A549 (cell line): ENCODE results near the gene FCER1A. TPM values are rescaled to one million over a fixed set of nuclear protein-coding genes. Genes with fewer than 3 reads are reported as not detected.

ENCODE experiments used
- ATAC-seq, 2 experiments: fragments of 200-7000 bp in 1 of 2; fragments of >200 bp in 1 of 2; cut with Nextera tagmentation in 1 of 2; cut with Tn5 transposase in 1 of 2; 3 replicates each; pipeline versions ENCODE4 v1.8.0 to v1.9.1; 2018 to 2020; ENCODE audit warnings: mild to moderate bottlenecking in 1 of 2, moderate library complexity in 1 of 2
- CTCF ChIA-PET: fragments of 300-600 bp; sonication (Branson Sonifier 250); formaldehyde crosslinking; extraction: SDS; loops from one replicate; lab custom pipeline; 2021; ENCODE audit warnings: antibody characterized with exemption, inconsistent platforms; lab: Yijun Ruan, JAX
- POLR2A ChIA-PET: fragments of 350-600 bp; formaldehyde crosslinking; extraction: SDS; loops from one replicate; lab custom pipeline; 2021; ENCODE audit warnings: antibody characterized with exemption, inconsistent platforms; lab: Yijun Ruan, JAX
- DNase-seq, 2 experiments: peaks; one replicate each; pipeline versions ENCODE4 v3.0.0 to v3.0.0-alpha.2; 2011 to 2016; ENCODE audit warnings: low read depth in 1 of 2, low spot score in 1 of 2
- FAIRE-seq: peaks from 2 replicates; lab custom pipeline; 2011; peaks lifted over from hg19 to GRCh38; lab: Jason Lieb, UNC
- H3K27ac ChIP-seq, 2 experiments: fragments of >200 bp; sonication (Bioruptor Twin); formaldehyde crosslinking; 3 replicates each; pipeline ENCODE4 v1.5.1; 2016 to 2017
- H3K4me1 ChIP-seq: fragments of >200 bp; sonication (Bioruptor Twin); formaldehyde crosslinking; 3 replicates; pipeline ENCODE4 v1.6.1; 2016
- H3K4me2 ChIP-seq: fragments of >200 bp; sonication (Bioruptor Twin); formaldehyde crosslinking; 3 replicates; pipeline ENCODE4 v1.6.1; 2016
- H3K4me3 ChIP-seq: fragments of >200 bp; sonication (Bioruptor Twin); formaldehyde crosslinking; 3 replicates; pipeline ENCODE4 v1.5.1; 2016
- H3K9me3 ChIP-seq: fragments of >200 bp; sonication (Bioruptor Twin); formaldehyde crosslinking; 3 replicates; pipeline ENCODE4 v1.6.1; 2016
- ATOH8 ChIP-seq: fragments of 250-450 bp; sonication (Bioruptor Pico); IDR thresholded peaks from 2 replicates; pipeline ENCODE4 v1.5.0; 2020; ENCODE audit warnings: low read depth, mild to moderate bottlenecking, moderate library complexity
- CBX2 ChIP-seq: fragments of 200-600 bp; sonication (generic); IDR thresholded peaks from 2 replicates; pipeline ENCODE4 v1.6.1; 2016; ENCODE audit warnings: low read depth, mild to moderate bottlenecking, borderline replicate concordance
- CHD2 ChIP-seq: fragments of 150-350 bp; IDR thresholded peaks from 2 replicates; pipeline ENCODE4 v1.6.1; 2014; ENCODE audit warnings: low read length; ENCODE audit not compliant: partially characterized antibody
- CTCF ChIP-seq: fragments of >200 bp; sonication (Bioruptor Twin); formaldehyde crosslinking; IDR thresholded peaks from 3 replicates; pipeline ENCODE4 v1.5.1; 2016
- E2F6 ChIP-seq: IDR thresholded peaks from 2 replicates; pipeline ENCODE4 v1.6.1; 2012; ENCODE audit warnings: low read depth, borderline replicate concordance
- ELK1 ChIP-seq: fragments of 150-350 bp; IDR thresholded peaks from 2 replicates; pipeline ENCODE4 v1.6.1; 2014; ENCODE audit warnings: low read depth, mild to moderate bottlenecking, low read length
- ESRRA ChIP-seq: fragments of 150-350 bp; IDR thresholded peaks from 2 replicates; pipeline ENCODE4 v1.6.1; 2014; ENCODE audit warnings: mild to moderate bottlenecking, low read length, borderline replicate concordance
- FOSB ChIP-seq: fragments of 250-450 bp; sonication (Bioruptor Pico); IDR thresholded peaks from 2 replicates; pipeline ENCODE4 v1.5.0; 2020; ENCODE audit warnings: mild to moderate bottlenecking, moderate library complexity
- FOSL2 ChIP-seq, 2 experiments: fragments of 450-650 bp in 1 of 2; fragments of >200 bp in 1 of 2; sonication (Bioruptor Twin) in 1 of 2; formaldehyde crosslinking; IDR thresholded peaks; 2 replicates each; pipeline versions ENCODE4 v1.5.0 to v1.6.1; 2016 to 2020; ENCODE audit warnings: mild to moderate bottlenecking in 1 of 2, moderate library complexity in 1 of 2
- FOXS1 ChIP-seq: fragments of 250-450 bp; sonication (Bioruptor Pico); IDR thresholded peaks from 2 replicates; pipeline ENCODE4 v1.5.0; 2020; ENCODE audit warnings: mild to moderate bottlenecking, moderate library complexity
- GATA3 ChIP-seq: IDR thresholded peaks from 2 replicates; pipeline ENCODE4 v1.6.1; 2012; ENCODE audit warnings: borderline replicate concordance
- HES2 ChIP-seq: fragments of >200 bp; sonication (Bioruptor Twin); formaldehyde crosslinking; IDR thresholded peaks from 2 replicates; pipeline ENCODE4 v1.6.1; 2016
- HEYL ChIP-seq: fragments of 250-450 bp; sonication (Bioruptor Pico); IDR thresholded peaks from 2 replicates; pipeline ENCODE4 v1.8.0; 2021; ENCODE audit warnings: mild to moderate bottlenecking, moderate library complexity
- HOXB13 ChIP-seq: fragments of 250-450 bp; sonication (Bioruptor Pico); IDR thresholded peaks from 2 replicates; pipeline ENCODE4 v1.5.0; 2020; ENCODE audit warnings: low read depth, mild to moderate bottlenecking, moderate library complexity
- JUN ChIP-seq, 2 experiments: fragments of >200 bp; sonication (Bioruptor Twin); formaldehyde crosslinking; IDR thresholded peaks; 2 replicates in 1 of 2; 3 replicates in 1 of 2; pipeline ENCODE4 v1.6.1; 2016 to 2017
- KDM1A ChIP-seq: fragments of 200-600 bp; sonication (generic); IDR thresholded peaks from 2 replicates; pipeline ENCODE4 v1.6.1; 2016; ENCODE audit warnings: low read depth, mild to moderate bottlenecking
- MAX ChIP-seq: IDR thresholded peaks from 2 replicates; pipeline ENCODE4 v1.6.1; 2012
- MAZ ChIP-seq: fragments of 150-350 bp; IDR thresholded peaks from 2 replicates; pipeline ENCODE4 v1.6.1; 2014; ENCODE audit warnings: antibody characterized with exemption, low read depth, low read length, borderline replicate concordance
- NFE2L2 ChIP-seq: fragments of 150-350 bp; conservative IDR thresholded peaks from 2 replicates; pipeline ENCODE4 v1.6.1; 2014; ENCODE audit warnings: low read length
- NPAS2 ChIP-seq: fragments of 250-450 bp; sonication (Bioruptor Pico); IDR thresholded peaks from 2 replicates; pipeline ENCODE4 v1.8.0; 2022; ENCODE audit warnings: mild to moderate bottlenecking, moderate library complexity, borderline replicate concordance
- NR3C1 ChIP-seq: fragments of >200 bp; sonication (Bioruptor Twin); formaldehyde crosslinking; IDR thresholded peaks from 3 replicates; pipeline ENCODE4 v1.6.1; 2017
- PBX3 ChIP-seq: IDR thresholded peaks from 2 replicates; pipeline ENCODE4 v1.6.1; 2012
- RARB ChIP-seq: fragments of 250-450 bp; sonication (Bioruptor Pico); IDR thresholded peaks from 2 replicates; pipeline ENCODE4 v1.8.0; 2021; ENCODE audit warnings: mild to moderate bottlenecking, moderate library complexity
- RCOR1 ChIP-seq: fragments of 150-350 bp; IDR thresholded peaks from 2 replicates; pipeline ENCODE4 v1.6.1; 2014; ENCODE audit warnings: antibody characterized with exemption, low read length, low read depth
- SREBF2 ChIP-seq: fragments of 450-650 bp; IDR thresholded peaks from 2 replicates; pipeline ENCODE4 v1.6.1; 2014; ENCODE audit warnings: mild to moderate bottlenecking, moderate library complexity
- TFCP2L1 ChIP-seq: fragments of 250-450 bp; sonication (Bioruptor Pico); IDR thresholded peaks from 2 replicates; pipeline ENCODE4 v1.5.0; 2021; ENCODE audit warnings: mild to moderate bottlenecking
- ZC3H11A ChIP-seq: fragments of 450-650 bp; IDR thresholded peaks from 2 replicates; pipeline ENCODE4 v1.6.1; 2014; ENCODE audit warnings: antibody characterized with exemption, mild to moderate bottlenecking
- WGBS: methylation state at CpG from one replicate; pipeline ENCODE4 v1.1.6; 2017; ENCODE audit errors: missing lambda C conversion rate; 5-methylcytosine and 5-hydroxymethylcytosine counted together
- polyA plus RNA-seq, 4 experiments: library from polyadenylated mRNA; depleted of rRNA in 3 of 4; stranded (reverse); fragments of >200 nt; fragmentation: RNase III in 1 of 4; extraction: RNeasy Plus Mini Kit Qiagen cat#74134 plus additional on column Dnase treatment in 1 of 4; gene quantifications; 2 replicates in 3 of 4; 3 replicates in 1 of 4; pipeline ENCODE4 v1.2.3, GENCODE V29; 2011 to 2017

Gene FCER1A
- polyA plus RNA-seq, 2 of the 4 experiments (the other 2 are of a cell fraction), result 0.10 TPM; not detected in 1

GRCh38 chr1:159261721-159262494, 40.2 kb upstream of the FCER1A start:
- no peak for DNase-seq
- Histone ChIP-seq H3K9me3 (no peaks in the 10 kb centered on the region), H3K4me3 (no peak overlapping the region), H3K4me1 (no peaks in the 10 kb centered on the region)
- TF ChIP-seq ELK1 (no peak), CBX2 (no peak), HOXB13 (CRISPR knock-in tag) (no peak), GATA3 (no peak), KDM1A (no peak), HES2 (no peak), FOSL2 (IDR thresholded peaks at IDR 0.05) (no peak), FOSL2 (CRISPR knock-in tag; IDR thresholded peaks at IDR 0.05) (no peak), NR3C1 (no peak)
- TF ChIP-seq, all 56 proteins: peak for 0
- FAIRE-seq, result no peak
- ChIA-PET POLR2A (no interaction called here), CTCF (no interaction called here)
- no peak overlapping the region for H3K4me2 ChIP-seq
- WGBS, result 43% methylated on average over 2 of the region's 2 CpGs
- H3K27ac ChIP-seq, result no peak overlapping the region
- no peak for ATAC-seq

- DNase-seq (no peak), ATAC-seq (no peak)
- Histone ChIP-seq H3K27ac (no peak overlapping the region), H3K4me1 (no peaks in the 10 kb centered on the region)
- TF ChIP-seq CHD2 (no peak), HEYL (no peak), MAX (no peak), JUN (IDR thresholded peaks at IDR 0.05) (no peak), NPAS2 (CRISPR knock-in tag) (no peak), NR3C1 (no peak), MAZ (no peak), ZC3H11A (no peak), RCOR1 (no peak), CTCF (no peak), RARB (CRISPR knock-in tag) (no peak), FOSB (CRISPR knock-in tag) (no peak)
- TF ChIP-seq, all 56 proteins: peak for 0
- no peak for FAIRE-seq
- POLR2A ChIA-PET, result no interaction called here
- Histone ChIP-seq H3K9me3 (no peaks in the 10 kb centered on the region), H3K4me2 (no peak overlapping the region), H3K4me3 (no peak overlapping the region)
- 32% methylated on average over 3 of the region's 3 CpGs for WGBS
- CTCF ChIA-PET, result no interaction called here
These were observed 35.3 kb upstream of the FCER1A start for GRCh38 chr1:159266832-159267231.

- H3K4me2 ChIP-seq, result no peak overlapping the region
- no peak overlapping the region for H3K4me3 ChIP-seq
- ATAC-seq (no peak), DNase-seq (no peak), FAIRE-seq (no peak)
- CTCF ChIA-PET, result interaction anchor here (0.6 kb wide), 1 partner anchor 63 kb away, joined by 4 read pairs; no protein-coding TSS in a partner anchor
- POLR2A ChIA-PET, result no interaction called here
- no peak overlapping the region for H3K27ac ChIP-seq
- peaks cover 7% of the 10 kb centered on the region for H3K4me1 ChIP-seq
- H3K9me3 ChIP-seq, result no peaks in the 10 kb centered on the region
- 63% methylated on average over 2 of the region's 2 CpGs for WGBS
- TF ChIP-seq NFE2L2 (no peak), PBX3 (no peak), FOXS1 (CRISPR knock-in tag) (no peak), E2F6 (no peak), SREBF2 (no peak), FOSB (CRISPR knock-in tag) (no peak), ATOH8 (CRISPR knock-in tag) (no peak), ESRRA (no peak), TFCP2L1 (CRISPR knock-in tag) (no peak), MAZ (no peak), ZC3H11A (no peak)
These were observed 27.5 kb upstream of the FCER1A start for GRCh38 chr1:159274631-159275030.
